Karpas-422 (cell line): Measurements from ENCODE around the gene HTD2. TPM values are rescaled to one million over a fixed set of nuclear protein-coding genes. Genes with fewer than 3 reads are reported as not detected.

Experiments
- DNase-seq: peaks from one replicate; pipeline ENCODE4 v3.0.0-alpha.2; 2015
- H2AFZ ChIP-seq: fragments of 200-600 bp; sonication (generic); 2 replicates; pipeline ENCODE4 v1.6.1; 2014; ENCODE audit warnings: antibody characterized with exemption, low read length, mixed read lengths
- H3K27ac ChIP-seq: fragments of 200-600 bp; sonication (generic); 2 replicates; pipeline ENCODE4 v1.5.1; 2014; ENCODE audit warnings: mild to moderate bottlenecking, low read length, moderate library complexity
- H3K27me3 ChIP-seq: fragments of 200-600 bp; sonication (generic); 2 replicates; pipeline ENCODE4 v1.6.1; 2014; ENCODE audit warnings: low read length, mixed read lengths
- H3K36me3 ChIP-seq: fragments of 200-600 bp; sonication (generic); 2 replicates; pipeline ENCODE4 v1.6.1; 2014; ENCODE audit warnings: low read length, mixed read lengths; ENCODE audit not compliant: insufficient read depth
- H3K4me1 ChIP-seq: fragments of 200-600 bp; sonication (generic); 2 replicates; pipeline ENCODE4 v1.6.1; 2014; ENCODE audit warnings: mild to moderate bottlenecking, low read length, mixed read lengths
- H3K4me2 ChIP-seq: fragments of 200-600 bp; sonication (generic); 2 replicates; pipeline ENCODE4 v1.6.1; 2014; ENCODE audit warnings: low read length, low read depth, mild to moderate bottlenecking; ENCODE audit not compliant: poor library complexity, severe bottlenecking
- H3K4me3 ChIP-seq: fragments of 200-600 bp; sonication (generic); 2 replicates; pipeline ENCODE4 v1.5.1; 2014; ENCODE audit warnings: mild to moderate bottlenecking, antibody characterized with exemption, low read length, mixed read lengths
- H3K79me2 ChIP-seq: fragments of 200-600 bp; sonication (generic); 2 replicates; pipeline ENCODE4 v1.6.1; 2014; ENCODE audit warnings: mild to moderate bottlenecking, low read length, mixed read lengths
- H3K9ac ChIP-seq: fragments of 200-600 bp; sonication (generic); 2 replicates; pipeline ENCODE4 v1.6.0; 2014; ENCODE audit warnings: low read length
- H3K9me2 ChIP-seq: fragments of 200-600 bp; sonication (generic), shearing (Covaris generic); replicated peaks from 2 replicates; pipeline ENCODE4 v1.6.0; 2014; ENCODE audit warnings: mild to moderate bottlenecking, low read length, moderate library complexity; ENCODE audit not compliant: insufficient read depth
- H3K9me3 ChIP-seq: fragments of 300-700, 200-600 bp; sonication (generic); 2 replicates; pipeline ENCODE4 v1.6.1; 2014; ENCODE audit warnings: low read length, mixed read lengths
- H4K20me1 ChIP-seq: fragments of 200-600 bp; sonication (generic); 2 replicates; pipeline ENCODE4 v1.6.1; 2014; ENCODE audit warnings: mild to moderate bottlenecking, antibody characterized with exemption, low read length, low read depth; ENCODE audit not compliant: insufficient read depth
- total RNA-seq: library from RNA; depleted of rRNA; stranded (reverse); fragments of >200 nt; shearing (Covaris generic); gene quantifications from 2 replicates; pipeline ENCODE4 v1.2.3, GENCODE V29; 2014; ENCODE audit warnings: low replicate concordance

Gene HTD2
- total RNA-seq, 1 experiment from 2014 or later, result 19.9 TPM

DNA sequence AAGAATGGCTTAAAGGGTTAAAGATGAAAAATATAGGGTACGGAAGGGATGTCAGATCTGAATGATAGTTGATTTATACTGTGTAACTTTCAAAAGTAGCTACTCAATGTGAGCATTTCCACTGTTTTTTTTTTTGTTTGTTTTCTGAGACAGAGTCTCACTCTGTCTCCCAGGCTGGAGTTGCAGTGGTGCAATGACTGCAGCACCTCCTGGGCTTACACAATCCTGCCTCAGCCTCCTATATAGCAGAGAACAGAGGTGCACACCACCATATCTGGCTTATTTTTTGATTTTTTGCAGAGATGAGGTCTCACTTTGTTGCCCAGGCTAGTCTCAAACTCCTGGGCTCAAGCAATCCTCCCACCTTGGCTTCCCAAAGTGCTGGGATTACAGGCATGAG lies 16.5 kb downstream of the HTD2 start:
- Histone ChIP-seq H3K79me2 (peaks cover 20% of the 10 kb centered on the region), H3K9me2 (no peaks in the 10 kb centered on the region), H4K20me1 (no peaks in the 10 kb centered on the region), H3K9me3 (no peaks in the 10 kb centered on the region), H3K36me3 (peaks cover 17% of the 10 kb centered on the region), H3K4me3 (no peak overlapping the region), H2AFZ (no peak overlapping the region), H3K27ac (peak overlapping the region; percentile 71), H3K27me3 (no peaks in the 10 kb centered on the region), H3K9ac (no peak overlapping the region), H3K4me1 (peaks cover 51% of the 10 kb centered on the region), H3K4me2 (no peak overlapping the region)
- no peak for DNase-seq

DNA sequence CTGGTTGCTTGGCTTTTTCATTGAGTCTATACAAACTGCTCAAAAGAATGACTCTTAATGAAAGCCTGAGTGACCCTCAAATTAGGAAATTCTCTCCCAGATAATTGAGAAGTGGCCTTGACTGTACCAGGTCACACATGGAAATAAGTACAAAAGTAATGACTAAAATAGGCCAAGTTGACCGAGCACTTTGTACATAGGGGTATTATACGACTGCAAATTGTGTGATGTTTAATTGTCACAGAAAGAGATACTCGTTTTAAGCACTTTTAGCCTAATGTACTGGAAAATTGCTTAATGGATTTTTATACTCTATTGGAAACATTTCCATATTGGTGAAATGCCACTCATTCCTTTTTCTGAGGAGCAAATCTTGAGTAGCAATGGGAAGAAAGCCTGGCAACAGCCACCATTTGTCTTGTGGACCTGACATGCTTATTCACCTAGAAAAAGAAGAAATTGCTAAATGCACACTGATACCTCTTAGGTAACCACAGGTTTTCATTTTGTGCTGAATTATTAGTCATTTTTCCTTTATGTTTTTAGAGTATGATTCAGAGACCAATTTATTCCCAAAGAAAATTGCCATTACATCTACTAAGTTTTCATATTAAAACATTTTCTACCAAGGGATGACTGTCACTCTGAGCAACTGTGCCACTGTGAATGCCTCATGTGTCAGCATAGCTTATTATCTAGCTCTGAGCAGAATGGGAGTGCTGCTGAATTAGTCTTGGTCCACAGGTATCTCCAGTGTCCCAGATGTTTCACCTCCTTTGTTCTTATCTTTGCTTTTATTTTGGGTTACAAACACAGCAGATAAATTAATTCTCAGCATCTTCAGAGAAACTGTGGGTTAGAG lies 17.4 kb downstream of the HTD2 start:
- Histone ChIP-seq H3K36me3 (peaks cover 17% of the 10 kb centered on the region), H3K27me3 (no peaks in the 10 kb centered on the region), H3K9me2 (no peaks in the 10 kb centered on the region), H2AFZ (no peak overlapping the region), H3K27ac (peak overlapping the region; percentile 71), H4K20me1 (no peaks in the 10 kb centered on the region), H3K9ac (0 out of 2 replicates have a peak overlapping the region, but pooled peaks have one; percentile 5), H3K9me3 (no peaks in the 10 kb centered on the region), H3K4me2 (peak overlapping the region; percentile 15), H3K79me2 (peaks cover 17% of the 10 kb centered on the region; the same call in 1 of the 2 replicates), H3K4me1 (peaks cover 51% of the 10 kb centered on the region), H3K4me3 (no peak overlapping the region)
- DNase-seq, result no peak

DNA sequence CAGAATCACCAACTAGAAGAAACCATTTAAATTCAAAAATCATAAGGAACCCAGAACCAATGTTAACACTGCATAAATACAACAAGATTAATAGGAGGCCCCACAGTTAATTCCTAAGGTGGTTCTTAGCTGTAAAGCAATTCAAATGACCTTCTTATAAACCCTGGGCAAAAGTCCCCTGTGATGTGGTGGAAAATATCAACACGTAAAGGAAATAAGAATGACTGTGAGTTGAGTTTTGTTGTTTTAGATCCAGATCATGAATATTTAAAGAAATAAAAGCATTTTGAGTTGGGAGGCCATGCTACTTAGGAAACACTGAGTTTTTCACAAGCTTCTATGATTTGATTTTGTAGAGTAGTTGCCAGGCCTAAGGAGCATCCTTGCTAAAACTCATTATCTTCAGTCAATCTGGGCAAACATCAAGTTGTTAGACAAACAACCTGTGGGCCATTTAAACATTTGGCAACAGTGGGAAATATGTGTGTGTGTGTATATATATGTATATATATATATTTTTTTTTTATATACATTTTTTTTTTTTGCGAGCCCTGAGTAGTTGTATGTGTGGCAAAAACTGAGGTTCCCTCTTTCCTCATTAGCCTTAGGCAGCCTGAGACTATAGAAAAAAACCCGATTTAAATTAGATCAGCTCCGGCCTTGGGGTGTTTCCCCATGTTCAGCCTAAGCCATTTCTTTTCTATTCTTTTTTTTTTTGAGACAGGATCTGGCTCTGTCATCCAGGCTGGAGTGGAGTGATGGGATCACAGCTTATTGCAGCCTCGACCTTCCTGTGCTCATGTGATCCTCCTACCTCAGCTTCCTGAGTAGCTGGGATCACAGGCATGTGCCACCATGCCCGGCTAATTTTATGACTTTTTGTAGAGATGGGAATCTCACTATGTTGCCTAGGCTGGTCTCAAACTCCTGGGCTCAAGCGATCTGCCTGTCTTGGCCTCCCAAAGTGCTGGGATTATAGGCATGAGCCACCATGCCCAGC lies 18.4 kb downstream of the HTD2 start:
- Histone ChIP-seq H3K9ac (peak overlapping the region; percentile 7; the same call in 1 of the 2 replicates), H3K4me1 (peaks cover 58% of the 10 kb centered on the region), H3K79me2 (peaks cover 17% of the 10 kb centered on the region; the same call in 1 of the 2 replicates), H3K4me2 (peak overlapping the region; percentile 15), H3K9me3 (no peaks in the 10 kb centered on the region), H3K27me3 (no peaks in the 10 kb centered on the region), H3K4me3 (no peak overlapping the region), H4K20me1 (no peaks in the 10 kb centered on the region), H2AFZ (no peak overlapping the region), H3K36me3 (peaks cover 12% of the 10 kb centered on the region; the same call in 1 of the 2 replicates), H3K27ac (peak overlapping the region; percentile 71), H3K9me2 (no peaks in the 10 kb centered on the region)
- DNase-seq, result no peak

DNA sequence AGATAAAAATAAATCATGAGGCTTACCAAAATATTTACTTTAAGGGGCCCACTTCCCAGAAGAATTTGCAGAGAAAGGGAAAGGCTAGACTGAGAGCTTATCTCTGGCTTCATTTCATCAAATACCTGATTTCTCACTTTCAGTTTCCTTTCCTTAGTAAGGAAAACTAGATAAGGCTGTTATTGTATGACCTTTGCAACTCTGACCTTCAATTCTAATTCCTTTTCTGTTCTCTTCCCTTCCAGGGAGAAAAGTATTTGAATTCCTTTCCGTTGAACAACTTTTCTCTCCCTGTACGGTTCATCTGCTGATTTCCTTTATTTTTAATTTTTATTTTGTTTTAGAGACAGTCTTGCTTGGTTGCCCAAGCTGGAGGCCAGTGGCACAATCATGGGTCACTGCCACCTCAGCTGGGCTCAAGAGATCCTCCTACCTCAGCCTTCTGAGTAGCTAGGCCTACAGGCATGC lies 19.2 kb downstream of the HTD2 start:
- Histone ChIP-seq H2AFZ (no peak overlapping the region), H3K9ac (peak overlapping the region; percentile 7; the same call in 1 of the 2 replicates), H3K9me2 (no peaks in the 10 kb centered on the region), H3K79me2 (peaks cover 14% of the 10 kb centered on the region; the same call in 1 of the 2 replicates), H4K20me1 (no peaks in the 10 kb centered on the region), H3K4me2 (no peak overlapping the region), H3K4me1 (peaks cover 64% of the 10 kb centered on the region), H3K36me3 (peaks cover 8% of the 10 kb centered on the region; the same call in 1 of the 2 replicates), H3K4me3 (no peak overlapping the region), H3K27me3 (no peaks in the 10 kb centered on the region), H3K9me3 (no peaks in the 10 kb centered on the region), H3K27ac (peak overlapping the region; percentile 63)
- DNase-seq, result no peak

DNA sequence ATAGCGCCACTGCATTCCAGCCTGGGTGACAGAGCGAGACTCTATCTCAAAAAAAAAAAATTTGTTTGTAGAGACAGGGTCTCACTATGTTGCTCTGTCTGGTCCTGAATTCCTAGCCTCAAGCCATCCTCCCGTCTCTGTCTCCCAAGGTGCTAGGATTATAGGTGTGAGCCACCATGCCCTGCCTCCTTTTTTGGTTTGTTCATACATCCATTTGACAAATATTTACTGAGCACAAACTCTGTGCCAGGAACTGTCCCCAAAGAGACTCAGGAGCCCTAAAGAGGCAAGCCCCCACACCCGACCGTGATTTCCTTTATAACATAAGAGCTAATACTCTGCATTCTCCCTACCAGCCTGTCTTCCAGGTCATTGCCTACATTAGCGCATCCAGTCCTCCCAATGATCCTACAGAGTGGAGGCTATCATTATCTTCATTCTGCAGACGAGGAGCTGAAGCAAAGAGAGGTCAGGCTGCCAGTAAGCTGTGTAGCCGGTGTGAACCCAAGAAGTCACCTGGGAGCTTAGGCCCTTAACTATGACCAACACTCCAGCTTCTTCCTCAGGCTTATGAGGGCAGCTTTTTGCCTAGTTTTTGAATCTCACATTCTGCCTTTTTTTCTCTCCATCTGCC lies 20.1 kb downstream of the HTD2 start:
- DNase-seq, result no peak
- H4K20me1 ChIP-seq, result no peaks in the 10 kb centered on the region
- 0 out of 2 replicates have a peak, but pooled peaks cover 3% of the 10 kb centered on the region for H3K36me3 ChIP-seq
- H3K4me3 ChIP-seq, result no peak overlapping the region
- no peak overlapping the region for H3K9ac ChIP-seq
- H2AFZ ChIP-seq, result no peak overlapping the region
- H3K9me3 ChIP-seq, result no peaks in the 10 kb centered on the region
- peaks cover 68% of the 10 kb centered on the region for H3K4me1 ChIP-seq
- no peaks in the 10 kb centered on the region for H3K27me3 ChIP-seq
- no peaks in the 10 kb centered on the region for H3K9me2 ChIP-seq
- no peak overlapping the region for H3K27ac ChIP-seq
- peaks cover 11% of the 10 kb centered on the region; the same call in 1 of the 2 replicates for H3K79me2 ChIP-seq
- H3K4me2 ChIP-seq, result no peak overlapping the region

DNA sequence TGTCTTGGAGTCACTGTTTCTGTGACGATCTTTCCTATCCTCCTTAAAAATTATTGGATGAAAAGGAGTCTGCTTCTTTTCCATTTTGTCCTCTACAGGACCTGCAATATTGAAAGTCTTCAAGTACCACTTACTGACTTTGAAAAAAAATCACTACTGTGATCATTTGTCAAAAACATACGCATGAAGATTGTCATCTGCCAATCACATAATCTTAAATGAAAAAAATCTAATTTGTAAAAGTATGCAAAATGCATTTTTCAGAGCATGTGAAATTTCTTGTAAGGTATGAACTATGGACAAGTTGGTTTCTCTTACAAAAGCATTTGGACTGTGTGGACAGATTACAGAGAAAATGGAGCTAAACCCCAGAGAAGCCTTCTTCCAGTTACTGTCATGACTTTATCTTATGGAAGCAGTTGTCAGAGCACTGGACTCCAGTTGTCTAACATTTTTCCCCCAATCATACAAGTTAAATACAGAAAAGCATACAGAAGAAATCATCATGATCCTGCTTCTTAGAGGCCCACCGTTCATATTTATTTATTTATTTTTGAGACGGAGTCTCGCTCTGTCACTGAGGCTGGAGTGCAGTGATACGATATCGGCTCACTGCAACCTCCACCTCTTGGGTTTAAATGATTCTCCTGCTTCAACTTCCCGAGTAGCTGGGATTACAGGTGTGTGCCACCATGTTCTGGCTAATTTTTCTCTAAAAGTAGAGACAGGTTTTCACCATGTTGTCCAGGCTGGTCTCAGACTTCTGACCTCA lies 23.0 kb downstream of the HTD2 start:
- 0 out of 2 replicates have a peak, but pooled peaks cover 6% of the 10 kb centered on the region for H3K36me3 ChIP-seq
- no peaks in the 10 kb centered on the region for H3K9me2 ChIP-seq
- peaks cover 27% of the 10 kb centered on the region for H3K79me2 ChIP-seq
- no peak overlapping the region for H3K9ac ChIP-seq
- no peak overlapping the region for H3K4me3 ChIP-seq
- no peaks in the 10 kb centered on the region for H4K20me1 ChIP-seq
- H3K4me1 ChIP-seq, result peaks cover 52% of the 10 kb centered on the region
- H3K27me3 ChIP-seq, result no peaks in the 10 kb centered on the region
- no peak overlapping the region for H3K4me2 ChIP-seq
- DNase-seq, result no peak
- H2AFZ ChIP-seq, result no peak overlapping the region
- no peaks in the 10 kb centered on the region for H3K9me3 ChIP-seq
- peak overlapping the region; percentile 100 for H3K27ac ChIP-seq

DNA sequence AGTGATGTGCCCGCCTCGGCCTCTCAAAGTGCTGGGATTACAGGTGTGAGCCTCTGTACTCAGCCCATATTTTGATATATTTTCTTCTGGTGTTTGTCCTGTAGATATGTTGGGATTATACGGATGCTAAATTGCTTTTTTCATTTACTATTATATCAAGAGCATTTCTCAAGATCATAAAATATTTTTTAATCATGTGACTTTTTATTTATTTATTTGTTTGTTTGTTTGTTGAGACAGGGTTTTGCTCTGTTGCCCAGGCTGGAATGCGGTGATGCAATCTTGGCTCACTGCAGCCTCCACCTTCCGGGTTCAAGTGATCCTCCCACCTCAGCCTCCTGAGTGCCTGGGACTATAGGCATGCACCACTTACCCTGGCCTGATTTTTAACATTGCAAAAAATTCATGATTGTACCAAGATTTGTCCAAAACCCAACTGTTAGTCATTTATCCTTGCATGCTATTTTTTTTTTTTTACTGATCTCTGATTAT lies 23.6 kb downstream of the HTD2 start:
- H3K27me3 ChIP-seq, result no peaks in the 10 kb centered on the region
- H3K9me2 ChIP-seq, result no peaks in the 10 kb centered on the region
- 0 out of 2 replicates have a peak, but pooled peaks cover 6% of the 10 kb centered on the region for H3K36me3 ChIP-seq
- H4K20me1 ChIP-seq, result no peaks in the 10 kb centered on the region
- H3K9ac ChIP-seq, result no peak overlapping the region
- no peak overlapping the region for H2AFZ ChIP-seq
- peak overlapping the region; percentile 100 for H3K27ac ChIP-seq
- H3K9me3 ChIP-seq, result no peaks in the 10 kb centered on the region
- H3K4me3 ChIP-seq, result no peak overlapping the region
- DNase-seq, result no peak
- H3K79me2 ChIP-seq, result peaks cover 34% of the 10 kb centered on the region
- peak overlapping the region; percentile 96 for H3K4me2 ChIP-seq
- peaks cover 53% of the 10 kb centered on the region for H3K4me1 ChIP-seq
